Right ventricle myocardium inferior (tissue), 1 donor: Measurements from ENCODE around the gene CEP85L. TPM values are rescaled to one million over a fixed set of nuclear protein-coding genes. Genes with fewer than 3 reads are reported as not detected.
A peak's percentile ranks its signal among the peaks of the same experiment; 100 is the strongest.

ENCODE experiments used
- ATAC-seq: fragments of 200-7000 bp; cut with Tn5 transposase; one replicate; pipeline ENCODE4 v1.9.1; 2020; ENCODE audit warnings: mild to moderate bottlenecking, moderate library complexity
- DNase-seq: peaks from one replicate; pipeline ENCODE4 v3.0.0; 2021; ENCODE audit errors: missing footprints
- intact Hi-C: fragments of 100-400 bp; cut with DNase I; formaldehyde crosslinking; loops from one replicate; pipeline ENCODE4 v1.11.0; 2022
- total RNA-seq: library from RNA; stranded (reverse); fragmentation: NEBNext Ultra II Directional; extraction: Animal tissue kit (Norgen Biotek cat#: 25700); gene quantifications from one replicate; pipeline ENCODE4 v1.2.1, GENCODE V29; 2021
- donor health status: DM: no; HTN: yes; CAD: no; lungs with severe emphysema.

Gene CEP85L
- total RNA-seq, 1 donor from 2014 or later, result 16.7 TPM

- peak; percentile 68 for ATAC-seq
- intact Hi-C loops, result no loop called here
- DNase-seq, result no peak
Measured at GRCh38 chr6:118525913-118526780, 125.2 kb downstream of the CEP85L start.

GRCh38 chr6:118524686-118525085 is 126.7 kb downstream of the CEP85L start:
- intact Hi-C loops, result no loop called here

GRCh38 chr6:118523216-118523615 is 128.2 kb downstream of the CEP85L start:
- no peak for ATAC-seq

More at GRCh38 chr6:118524686-118525085, 126.7 kb downstream of the CEP85L start:
- ATAC-seq (no peak), DNase-seq (no peak)

GRCh38 chr6:118522422-118522821 is 129.0 kb downstream of the CEP85L start:
- intact Hi-C loops, result no loop called here
- ATAC-seq, result no peak
- DNase-seq, result no peak

More at GRCh38 chr6:118523216-118523615, 128.2 kb downstream of the CEP85L start:
- intact Hi-C loops, result no loop called here
- no peak for DNase-seq

GRCh38 chr6:118514689-118515088 is 136.7 kb downstream of the CEP85L start:
- peak; percentile 98 for ATAC-seq
- peak; percentile 70 for DNase-seq
- intact Hi-C loops, result loop anchor here (2.0 kb wide), 2 partner anchors 26 to 34 kb away; partner anchors contain the start of gene PLN

- DNase-seq (no peak), ATAC-seq (no peak)
- intact Hi-C loops, result no loop called here
Measured at GRCh38 chr6:118511930-118512715, 139.3 kb downstream of the CEP85L start.

GRCh38 chr6:118509009-118509617 is 142.3 kb downstream of the CEP85L start:
- intact Hi-C loops, result loop anchor here (1.0 kb wide), 1 partner anchor 223 kb away; no protein-coding TSS in a partner anchor
- DNase-seq (no peak), ATAC-seq (no peak)

GRCh38 chr6:118507636-118508035 is 143.8 kb downstream of the CEP85L start:
- intact Hi-C loops, result loop anchor here (2.0 kb wide), 1 partner anchor 129 kb away; no protein-coding TSS in a partner anchor
- no peak for ATAC-seq

GRCh38 chr6:118506071-118506638 is 145.2 kb downstream of the CEP85L start:
- ATAC-seq, result no peak

More at GRCh38 chr6:118507636-118508035, 143.8 kb downstream of the CEP85L start:
- no peak for DNase-seq

GRCh38 chr6:118505656-118506055 is 145.7 kb downstream of the CEP85L start:
- DNase-seq, result no peak
- intact Hi-C loops, result loop anchor here (2.0 kb wide), 1 partner anchor 127 kb away; no protein-coding TSS in a partner anchor
- ATAC-seq, result no peak

More at GRCh38 chr6:118506071-118506638, 145.2 kb downstream of the CEP85L start:
- no peak for DNase-seq
- intact Hi-C loops, result loop anchor here (2.0 kb wide), 1 partner anchor 127 kb away; no protein-coding TSS in a partner anchor

GRCh38 chr6:118504611-118505010 is 146.8 kb downstream of the CEP85L start:
- ATAC-seq (peak; percentile 70), DNase-seq (no peak)
- intact Hi-C loops, result no loop called here

- intact Hi-C loops, result no loop called here
- DNase-seq (no peak), ATAC-seq (no peak)
Measured at GRCh38 chr6:118502169-118502568, 149.2 kb downstream of the CEP85L start.

GRCh38 chr6:118501765-118502164 is 149.6 kb downstream of the CEP85L start:
- DNase-seq (no peak), ATAC-seq (peak; percentile 58)
- intact Hi-C loops, result no loop called here

GRCh38 chr6:118501099-118501498 is 150.3 kb downstream of the CEP85L start:
- DNase-seq (peak; percentile 54), ATAC-seq (no peak)
- intact Hi-C loops, result no loop called here

GRCh38 chr6:118500130-118501015 is 151.0 kb downstream of the CEP85L start:
- intact Hi-C loops, result no loop called here
- DNase-seq (no peak), ATAC-seq (no peak)

- ATAC-seq, result no peak
- intact Hi-C loops, result no loop called here
Measured at GRCh38 chr6:118495485-118496280, 155.7 kb downstream of the CEP85L start.

GRCh38 chr6:118494091-118494490 is 157.3 kb downstream of the CEP85L start:
- intact Hi-C loops, result no loop called here
- ATAC-seq (no peak), DNase-seq (no peak)

More at GRCh38 chr6:118495485-118496280, 155.7 kb downstream of the CEP85L start:
- no peak for DNase-seq
